RWPE1 (cell line): ENCODE data around the gene USP6NL.
A peak's percentile ranks its signal among the peaks of the same experiment; 100 is the strongest.

Experiments used
- CTCF ChIA-PET: fragments of 350-600 bp; sonication (Branson Sonifier 250); formaldehyde crosslinking; extraction: SDS; loops from one replicate; lab custom pipeline; 2021; lab: Yijun Ruan, JAX
- POLR2A ChIA-PET: fragments of 400-600 bp; formaldehyde crosslinking; extraction: SDS; loops from one replicate; lab custom pipeline; 2020; ENCODE audit warnings: antibody characterized with exemption; ENCODE audit not compliant: low non-redundant PET; lab: Yijun Ruan, JAX
- DNase-seq: peaks from one replicate; pipeline ENCODE4 v3.0.0; 2012; ENCODE audit warnings: low spot score
- H3K27ac ChIP-seq: fragments of 450-650 bp; 2 replicates; pipeline ENCODE4 v1.5.1; 2017
- CTCF ChIP-seq: fragments of 450-650 bp; conservative IDR thresholded peaks from 2 replicates; pipeline ENCODE4 v1.5.1; 2017; ENCODE audit warnings: low read depth, mild to moderate bottlenecking

USP6NL gene

GRCh38 chr10:11560076-11560709 lies 51.3 kb downstream of the USP6NL start:
- no peak for DNase-seq
- POLR2A ChIA-PET, result no interaction called here

GRCh38 chr10:11557967-11558366 lies 53.5 kb downstream of the USP6NL start:
- no peak overlapping the region for H3K27ac ChIP-seq
- no peak for DNase-seq
- CTCF ChIA-PET, result no interaction called here
- TF ChIP-seq CTCF, result no peak
- POLR2A ChIA-PET, result no interaction called here

More at GRCh38 chr10:11560076-11560709, 51.3 kb downstream of the USP6NL start:
- no peak overlapping the region for H3K27ac ChIP-seq
- no peak for TF ChIP-seq CTCF
- CTCF ChIA-PET, result no interaction called here

- no peak for TF ChIP-seq CTCF
- CTCF ChIA-PET, result interaction anchor here (0.6 kb wide), 2 partner anchors 418 to 1008 kb away, joined by 4 read pairs; no protein-coding TSS in a partner anchor
- DNase-seq, result no peak
- no peak overlapping the region for H3K27ac ChIP-seq
- POLR2A ChIA-PET, result no interaction called here
Measured at GRCh38 chr10:11557513-11557912, 53.9 kb downstream of the USP6NL start.

- no peak for TF ChIP-seq CTCF
- DNase-seq, result no peak
- no peak overlapping the region for H3K27ac ChIP-seq
- ChIA-PET CTCF (no interaction called here), POLR2A (no interaction called here)
Measured at GRCh38 chr10:11555556-11555955, 55.9 kb downstream of the USP6NL start.

GRCh38 chr10:11553773-11554381 lies 57.6 kb downstream of the USP6NL start:
- DNase-seq, result no peak
- CTCF ChIA-PET, result interaction anchor here (0.7 kb wide), 1 partner anchor 9 kb away, joined by 3 read pairs; no protein-coding TSS in a partner anchor
- POLR2A ChIA-PET, result interaction anchor here (0.7 kb wide), 1 partner anchor 1316 kb away, joined by 3 read pairs; no protein-coding TSS in a partner anchor
- no peak overlapping the region for H3K27ac ChIP-seq
- TF ChIP-seq CTCF, result no peak

- POLR2A ChIA-PET, result no interaction called here
- CTCF ChIA-PET, result interaction anchor here (0.6 kb wide), 1 partner anchor 96 kb away, joined by 13 read pairs; no protein-coding TSS in a partner anchor
- H3K27ac ChIP-seq, result no peak overlapping the region
- DNase-seq, result peak; percentile 65
- TF ChIP-seq CTCF, result no peak
Measured at GRCh38 chr10:11551916-11552602, 59.4 kb downstream of the USP6NL start.
